Naive thymus-derived CD4-positive, alpha-beta T cell (primary cell): Measurements from ENCODE around the gene CRNN. TPM values are rescaled to one million over a fixed set of nuclear protein-coding genes. Genes with fewer than 3 reads are reported as not detected.
A peak's percentile ranks its signal among the peaks of the same experiment; 100 is the strongest.

Experiments used
- ATAC-seq: fragments of 150-1000 bp; cut with Tn5 transposase; 2 replicates; pipeline ENCODE4 v1.10.0; 2021; ENCODE audit warnings: mild to moderate bottlenecking, moderate library complexity
- CTCF ChIA-PET: fragments of 350-600 bp; sonication (Branson Sonifier 250); formaldehyde crosslinking; loops from one replicate; lab custom pipeline; 2021; ENCODE audit warnings: antibody characterized with exemption; lab: Charles Lee
- POLR2A ChIA-PET: fragments of 350-600 bp; sonication (Branson Sonifier 250); formaldehyde crosslinking; loops from one replicate; lab custom pipeline; 2021; ENCODE audit warnings: antibody characterized with exemption, inconsistent platforms; lab: Charles Lee
- DNase-seq, 9 donors: peaks; one replicate each; pipeline versions ENCODE4 v3.0.0 to v3.0.0-alpha.2; 2020 to 2022; ENCODE audit warnings: mixed read lengths in 1 of 9
- H3K27ac ChIP-seq: one replicate; pipeline ENCODE4 v1.7.0; 2013; ENCODE audit warnings: mild to moderate bottlenecking, low read depth, low read length, moderate library complexity
- H3K27me3 ChIP-seq, 2 donors: one replicate each; pipeline ENCODE4 v1.7.0; 2013; ENCODE audit warnings: low read length in 2 of 2, mild to moderate bottlenecking in 2 of 2, moderate library complexity in 2 of 2; ENCODE audit not compliant: control insufficient read depth in 2 of 2, insufficient read depth in 2 of 2
- H3K36me3 ChIP-seq, 3 experiments: 1 replicate in 2 of 3; 2 replicates in 1 of 3; pipeline ENCODE4 v1.7.0; 2013; ENCODE audit warnings: low read length in 3 of 3, mild to moderate bottlenecking in 3 of 3, moderate library complexity in 1 of 3; ENCODE audit not compliant: insufficient read depth in 3 of 3, control insufficient read depth in 2 of 3
- H3K4me1 ChIP-seq, 2 donors: one replicate each; pipeline ENCODE4 v1.7.0; 2013; ENCODE audit warnings: low read length in 2 of 2, mild to moderate bottlenecking in 2 of 2, moderate library complexity in 1 of 2; ENCODE audit not compliant: control insufficient read depth in 2 of 2, insufficient read depth in 2 of 2
- H3K4me3 ChIP-seq: 2 replicates; pipeline ENCODE4 v1.7.0; 2013; ENCODE audit warnings: mild to moderate bottlenecking, low read length
- H3K9me3 ChIP-seq, 3 experiments: 1 replicate in 2 of 3; 2 replicates in 1 of 3; pipeline ENCODE4 v1.7.0; 2013; ENCODE audit warnings: low read length in 3 of 3; ENCODE audit not compliant: control insufficient read depth in 2 of 3
- H3K27ac Mint-ChIP-seq, 9 donors: one replicate each; pipeline ENCODE4 v1.8.0; 2020 to 2022; ENCODE audit warnings: mixed read lengths in 9 of 9, mild to moderate bottlenecking in 8 of 9, moderate library complexity in 5 of 9, inconsistent platforms in 2 of 9
- H3K27me3 Mint-ChIP-seq, 5 donors: one replicate each; pipeline ENCODE4 v1.8.0; 2021 to 2022; ENCODE audit warnings: mixed read lengths in 5 of 5, mild to moderate bottlenecking in 1 of 5
- H3K36me3 Mint-ChIP-seq, 5 donors: one replicate each; pipeline ENCODE4 v1.8.0; 2020 to 2022; ENCODE audit warnings: mixed read lengths in 5 of 5, mild to moderate bottlenecking in 3 of 5, inconsistent platforms in 1 of 5
- H3K4me1 Mint-ChIP-seq, 7 donors: one replicate each; pipeline ENCODE4 v1.8.0; 2020 to 2022; ENCODE audit warnings: mixed read lengths in 7 of 7, mild to moderate bottlenecking in 3 of 7, inconsistent platforms in 1 of 7
- H3K4me3 Mint-ChIP-seq, 10 donors: one replicate each; pipeline ENCODE4 v1.8.0; 2020 to 2022; ENCODE audit warnings: mild to moderate bottlenecking in 10 of 10, mixed read lengths in 10 of 10, moderate library complexity in 6 of 10, inconsistent platforms in 2 of 10
- H3K9me3 Mint-ChIP-seq, 11 donors: one replicate each; pipeline ENCODE4 v1.8.0; 2020 to 2022; ENCODE audit warnings: mixed read lengths in 11 of 11, mild to moderate bottlenecking in 4 of 11, inconsistent platforms in 1 of 11, moderate library complexity in 1 of 11
- intact Hi-C, 2 donors: fragments of 100-400 bp; cut with micrococcal nuclease; formaldehyde crosslinking; loops; one replicate each; pipeline ENCODE4 v1.15.1; 2023
- polyA plus RNA-seq, 2 donors: library from polyadenylated mRNA; unstranded; fragments of 300-500 nt; fragmentation: Illumina TruSeq; gene quantifications; one replicate each; pipeline ENCODE4 v1.2.3, GENCODE V29; 2021
- total RNA-seq, 6 experiments: library from RNA in 5 of 6; stranded (reverse) in 5 of 6; gene quantifications; 1 replicate in 5 of 6; 2 replicates in 1 of 6; pipeline ENCODE4 v1.2.3 and lab custom pipeline; 2021 to 2026

The CRNN gene
- total RNA-seq (not detected), polyA plus RNA-seq (not detected), total RNA-seq (lab: John Stamatoyannopoulos, UW) (not detected)

- intact Hi-C loops = no loop called here
- H3K36me3 Mint-ChIP-seq = no peaks in the 10 kb centered on the region
- H3K4me3 Mint-ChIP-seq = no peak within 1 kb of the TSS
- peaks cover 0 to 3% of the 10 kb centered on the region in 2 donors for H3K27me3 ChIP-seq
- no peak for ATAC-seq
- peaks cover 11 to 40% (median 29%) of the 10 kb centered on the region in 5 donors for H3K27me3 Mint-ChIP-seq
- no peaks in the 10 kb centered on the region for H3K36me3 ChIP-seq
- no peaks in the 10 kb centered on the region for H3K4me1 Mint-ChIP-seq
- no peak within 1 kb of the TSS for H3K27ac ChIP-seq
- H3K4me3 ChIP-seq = no peak within 1 kb of the TSS
- DNase-seq = no peak
- POLR2A ChIA-PET = no interaction called here
- no peak within 1 kb of the TSS for H3K27ac Mint-ChIP-seq
- H3K9me3 ChIP-seq = no peaks in the 10 kb centered on the region
- H3K9me3 Mint-ChIP-seq = peaks cover 0 to 1% (median 0%) of the 10 kb centered on the region in 11 donors
- no peaks in the 10 kb centered on the region for H3K4me1 ChIP-seq
- CTCF ChIA-PET = no interaction called here
Observed at GRCh38 chr1:152413909-152414308, at the start of gene CRNN. TSS of gene CRNN (minus strand) at chr1:152414263. CDS start at chr1:152412233, 2,030 bp downstream.

- Mint-ChIP-seq H3K9me3 (peaks cover 0 to 13% (median 6%) of the 10 kb centered on the region in 11 donors), H3K27ac (no peak overlapping the region), H3K4me3 (no peak overlapping the region), H3K27me3 (peaks cover 5 to 15% (median 7%) of the 10 kb centered on the region in 5 donors), H3K4me1 (peaks cover 22 to 30% (median 27%) of the 10 kb centered on the region in 7 donors), H3K36me3 (peaks cover 0 to 5% (median 0%) of the 10 kb centered on the region in 5 donors)
- ChIA-PET CTCF (no interaction called here), POLR2A (no interaction called here)
- DNase-seq (no peak), ATAC-seq (no peak)
- peaks cover 5 to 10% of the 10 kb centered on the region in 2 donors for H3K4me1 ChIP-seq
- H3K4me3 ChIP-seq = no peak overlapping the region
- no peaks in the 10 kb centered on the region for H3K9me3 ChIP-seq
- no peaks in the 10 kb centered on the region for H3K36me3 ChIP-seq
- no peak overlapping the region for H3K27ac ChIP-seq
- no peaks in the 10 kb centered on the region for H3K27me3 ChIP-seq
- intact Hi-C loops = loop anchor here in 1 of 2 donors (5.0 kb wide), 1 partner anchor 425 kb away; the partner anchor contains the start of gene S100A11
Observed at GRCh38 chr1:152462636-152463035, 48.6 kb upstream of the CRNN start.

GRCh38 chr1:152461544-152461943, 47.5 kb upstream of the CRNN start:
- Mint-ChIP-seq H3K27ac (peak overlapping the region in 3 of 9 donors; percentile 60 to 77 (median 62)), H3K27me3 (peaks cover 0 to 12% (median 5%) of the 10 kb centered on the region in 5 donors), H3K36me3 (no peaks in the 10 kb centered on the region), H3K4me1 (peaks cover 22 to 30% (median 27%) of the 10 kb centered on the region in 7 donors), H3K4me3 (peak overlapping the region in 2 of 10 donors; percentile 5 to 65), H3K9me3 (peaks cover 0 to 8% (median 3%) of the 10 kb centered on the region in 11 donors)
- H3K4me1 ChIP-seq = peaks cover 5 to 10% of the 10 kb centered on the region in 2 donors
- H3K27me3 ChIP-seq = no peaks in the 10 kb centered on the region
- H3K9me3 ChIP-seq = no peaks in the 10 kb centered on the region
- intact Hi-C loops = loop anchor here in 1 of 2 donors (2.0 to 5.0 kb wide), 2 partner anchors 21 to 424 kb away; partner anchors contain the start of gene S100A11
- DNase-seq = peak; percentile 12 to 62 (median 46)
- no peak overlapping the region for H3K4me3 ChIP-seq
- H3K27ac ChIP-seq = no peak overlapping the region
- CTCF ChIA-PET = interaction anchor here (0.7 kb wide), 1 partner anchor 25 kb away, joined by 3 read pairs; no protein-coding TSS in a partner anchor
- POLR2A ChIA-PET = no interaction called here
- ATAC-seq = peak; percentile 56
- H3K36me3 ChIP-seq = no peaks in the 10 kb centered on the region

GRCh38 chr1:152460529-152460899, 46.5 kb upstream of the CRNN start:
- CTCF ChIA-PET = interaction anchor here (2.8 to 3.2 kb wide), 3 partner anchors 113 to 407 kb away, joined by 15 to 24 read pairs (median 22); no protein-coding TSS in a partner anchor
- Histone ChIP-seq H3K27me3 (no peaks in the 10 kb centered on the region), H3K36me3 (no peaks in the 10 kb centered on the region), H3K4me3 (no peak overlapping the region), H3K4me1 (peaks cover 5 to 10% of the 10 kb centered on the region in 2 donors), H3K27ac (no peak overlapping the region), H3K9me3 (no peaks in the 10 kb centered on the region)
- Mint-ChIP-seq H3K4me3 (peak overlapping the region in 7 of 10 donors; percentile 61 to 85 (median 72)), H3K36me3 (no peaks in the 10 kb centered on the region), H3K9me3 (peaks cover 0 to 2% (median 0%) of the 10 kb centered on the region in 11 donors), H3K27ac (peak overlapping the region in 6 of 9 donors; percentile 54 to 93 (median 80)), H3K4me1 (peaks cover 22 to 30% (median 27%) of the 10 kb centered on the region in 7 donors), H3K27me3 (peaks cover 0 to 8% (median 0%) of the 10 kb centered on the region in 5 donors)
- ATAC-seq (no peak), DNase-seq (no peak)
- POLR2A ChIA-PET = no interaction called here
- intact Hi-C loops = loop anchor here in 1 of 2 donors (1.0 to 5.0 kb wide), 3 partner anchors 20 to 423 kb away; partner anchors contain the start of gene S100A11

- H3K27me3 Mint-ChIP-seq = peaks cover 0 to 9% (median 0%) of the 10 kb centered on the region in 5 donors
- H3K27ac Mint-ChIP-seq = peak overlapping the region; percentile 63 to 93 (median 86)
- H3K4me1 Mint-ChIP-seq = peaks cover 22 to 30% (median 27%) of the 10 kb centered on the region in 7 donors
- no peaks in the 10 kb centered on the region for H3K36me3 ChIP-seq
- peak overlapping the region; percentile 12 for H3K27ac ChIP-seq
- no peaks in the 10 kb centered on the region for H3K9me3 ChIP-seq
- no peaks in the 10 kb centered on the region for H3K36me3 Mint-ChIP-seq
- peaks cover 0 to 1% (median 0%) of the 10 kb centered on the region in 11 donors for H3K9me3 Mint-ChIP-seq
- H3K4me3 ChIP-seq = peak overlapping the region; percentile 39
- H3K4me3 Mint-ChIP-seq = peak overlapping the region; percentile 61 to 85 (median 74)
- H3K27me3 ChIP-seq = no peaks in the 10 kb centered on the region
- CTCF ChIA-PET = interaction anchor here (0.6 to 3.3 kb wide), 16 partner anchors 10 to 407 kb away, joined by 3 to 27 read pairs (median 9); no protein-coding TSS in a partner anchor
- POLR2A ChIA-PET = no interaction called here
- DNase-seq = peak; percentile 34 to 74 (median 63)
- intact Hi-C loops = loop anchor here in 1 of 2 donors (1.0 to 5.0 kb wide), 4 partner anchors 19 to 423 kb away; partner anchors contain the start of gene S100A11
- ATAC-seq = peak; percentile 83
- peaks cover 5 to 10% of the 10 kb centered on the region in 2 donors for H3K4me1 ChIP-seq
Observed at GRCh38 chr1:152459596-152460528, 45.8 kb upstream of the CRNN start.
